ENCODE measurements around the gene CIRBP. TPM values are rescaled to one million over a fixed set of nuclear protein-coding genes. Genes with fewer than 3 reads are reported as not detected.

The CIRBP gene
- total RNA-seq, 1 experiment from 2014 or later = 263 TPM

GRCh38 chr19:1270854-1271527 is 1.9 kb downstream of the CIRBP start:
- Mint-ChIP-seq H3K27me3 (ENCODE audit: low read depth) (peaks cover 13% of the 10 kb centered on the region), H3K4me3 (peak overlapping the region; percentile 85 to 90), H3K36me3 (ENCODE audit: insufficient read depth in 1 of 3, low read depth in 3 of 3) (peaks cover 36 to 49% (median 46%) of the 10 kb centered on the region in 3 experiments), H3K27ac (peak overlapping the region; percentile 70 to 99 (median 95); a peak in 5 of 7 replicates), H3K4me1 (peaks cover 47 to 57% of the 10 kb centered on the region in 2 experiments), H3K9me3 (no peaks in the 10 kb centered on the region)
- no CpG with 5 or more reads among the region's 26 CpGs for WGBS (ENCODE audit: extremely low coverage, insufficient read length, low lambda C conversion rate)
- H2BK5ac ChIP-seq (ENCODE audit: insufficient read length, low read length) = no peak overlapping the region
- H3K27ac ChIP-seq (ENCODE audit: insufficient read length, low read depth, low read length) = no peak overlapping the region
- no peak for DNase-seq
- no peaks in the 10 kb centered on the region for H4K20me1 ChIP-seq (ENCODE audit: control insufficient read depth, insufficient read depth, insufficient read length)
- no peak overlapping the region for H4K5ac ChIP-seq (ENCODE audit: insufficient read length, low read depth, low read length)
- H3K56ac ChIP-seq (ENCODE audit: insufficient read length, low read depth, low read length) = no peak overlapping the region
- no peak overlapping the region for H3K18ac ChIP-seq (ENCODE audit: insufficient read length, low read depth, low read length)
- no peak overlapping the region for H3K23ac ChIP-seq (ENCODE audit: insufficient read length, low read depth, low read length)
- peaks cover 19% of the 10 kb centered on the region for H3K23me2 ChIP-seq (ENCODE audit: insufficient read length, low read depth, low read length, poor library complexity, severe bottlenecking)
- no peak overlapping the region for H2BK120ac ChIP-seq (ENCODE audit: low read depth, low read length, poor library complexity, severe bottlenecking)
- H2AK5ac ChIP-seq (ENCODE audit: insufficient read length, low read length) = no peak overlapping the region
- no peak overlapping the region for H4K91ac ChIP-seq (ENCODE audit: insufficient read length, low read depth, low read length)
- TF ChIP-seq, protein P1, sequence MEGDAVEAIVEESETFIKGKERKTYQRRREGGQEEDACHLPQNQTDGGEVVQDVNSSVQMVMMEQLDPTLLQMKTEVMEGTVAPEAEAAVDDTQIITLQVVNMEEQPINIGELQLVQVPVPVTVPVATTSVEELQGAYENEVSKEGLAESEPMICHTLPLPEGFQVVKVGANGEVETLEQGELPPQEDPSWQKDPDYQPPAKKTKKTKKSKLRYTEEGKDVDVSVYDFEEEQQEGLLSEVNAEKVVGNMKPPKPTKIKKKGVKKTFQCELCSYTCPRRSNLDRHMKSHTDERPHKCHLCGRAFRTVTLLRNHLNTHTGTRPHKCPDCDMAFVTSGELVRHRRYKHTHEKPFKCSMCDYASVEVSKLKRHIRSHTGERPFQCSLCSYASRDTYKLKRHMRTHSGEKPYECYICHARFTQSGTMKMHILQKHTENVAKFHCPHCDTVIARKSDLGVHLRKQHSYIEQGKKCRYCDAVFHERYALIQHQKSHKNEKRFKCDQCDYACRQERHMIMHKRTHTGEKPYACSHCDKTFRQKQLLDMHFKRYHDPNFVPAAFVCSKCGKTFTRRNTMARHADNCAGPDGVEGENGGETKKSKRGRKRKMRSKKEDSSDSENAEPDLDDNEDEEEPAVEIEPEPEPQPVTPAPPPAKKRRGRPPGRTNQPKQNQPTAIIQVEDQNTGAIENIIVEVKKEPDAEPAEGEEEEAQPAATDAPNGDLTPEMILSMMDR (conservative IDR thresholded peaks at IDR 0.05) = no peak
- H3K9me3 ChIP-seq (ENCODE audit: control insufficient read depth, low read depth, low read length) = no peaks in the 10 kb centered on the region
- H2BK15ac ChIP-seq (ENCODE audit: low read depth, low read length) = no peak overlapping the region
- H3K27me3 ChIP-seq (ENCODE audit: insufficient read depth, low read length) = no peaks in the 10 kb centered on the region
- no peak overlapping the region for H4K8ac ChIP-seq (replicated peaks; ENCODE audit: insufficient read length, low read depth, low read length)
- no peak overlapping the region for H2BK20ac ChIP-seq (ENCODE audit: low read depth, low read length, poor library complexity, severe bottlenecking)
- peaks cover 9% of the 10 kb centered on the region for H3K79me1 ChIP-seq (ENCODE audit: insufficient read depth, low read depth, low read length, poor library complexity, severe bottlenecking)
- no peak overlapping the region for H3K14ac ChIP-seq (ENCODE audit: insufficient read depth, low read length)
- no peak overlapping the region for H3T11ph ChIP-seq (ENCODE audit: low read length)
- no peak overlapping the region for H3K4ac ChIP-seq (ENCODE audit: low read depth, low read length)
- H3K79me2 ChIP-seq (ENCODE audit: insufficient read depth, low read length) = peaks cover 4% of the 10 kb centered on the region; the same call in 1 of the 2 replicates
- no peaks in the 10 kb centered on the region; the same call in 1 of the 2 replicates for H3K4me1 ChIP-seq (ENCODE audit: insufficient read depth, low read length)
- no peak overlapping the region for H2BK12ac ChIP-seq (ENCODE audit: insufficient read length, low read depth, low read length)
- H2AFZ ChIP-seq (ENCODE audit: low read length) = no peak overlapping the region
- no peak overlapping the region for H3K4me2 ChIP-seq (ENCODE audit: insufficient read depth, insufficient read length, low read length)
- no peak overlapping the region for H3K9ac ChIP-seq (ENCODE audit: extremely low read depth, insufficient read length, low read length)
